ENCODE results near the gene RAMAC. TPM values are rescaled to one million over a fixed set of nuclear protein-coding genes. Genes with fewer than 3 reads are reported as not detected.

RAMAC gene
- total RNA-seq, 1 donor from 2014 or later = 17.9 TPM

GRCh38 chr15:83039206-83039605 is 53.2 kb downstream of the RAMAC start:
- H3K9me3 ChIP-seq = no peaks in the 10 kb centered on the region
- H3K27me3 ChIP-seq (ENCODE audit: low read depth) = no peaks in the 10 kb centered on the region
- no peaks in the 10 kb centered on the region for H3K4me1 ChIP-seq
- intact Hi-C loops (cut with DNase I) = no loop called here
- DNase-seq (no peak), ATAC-seq (no peak)
- no peak overlapping the region for H3K27ac ChIP-seq
- H3K36me3 ChIP-seq = peaks cover 39% of the 10 kb centered on the region
- H3K4me3 ChIP-seq = no peak overlapping the region
- TF ChIP-seq, protein P1, sequence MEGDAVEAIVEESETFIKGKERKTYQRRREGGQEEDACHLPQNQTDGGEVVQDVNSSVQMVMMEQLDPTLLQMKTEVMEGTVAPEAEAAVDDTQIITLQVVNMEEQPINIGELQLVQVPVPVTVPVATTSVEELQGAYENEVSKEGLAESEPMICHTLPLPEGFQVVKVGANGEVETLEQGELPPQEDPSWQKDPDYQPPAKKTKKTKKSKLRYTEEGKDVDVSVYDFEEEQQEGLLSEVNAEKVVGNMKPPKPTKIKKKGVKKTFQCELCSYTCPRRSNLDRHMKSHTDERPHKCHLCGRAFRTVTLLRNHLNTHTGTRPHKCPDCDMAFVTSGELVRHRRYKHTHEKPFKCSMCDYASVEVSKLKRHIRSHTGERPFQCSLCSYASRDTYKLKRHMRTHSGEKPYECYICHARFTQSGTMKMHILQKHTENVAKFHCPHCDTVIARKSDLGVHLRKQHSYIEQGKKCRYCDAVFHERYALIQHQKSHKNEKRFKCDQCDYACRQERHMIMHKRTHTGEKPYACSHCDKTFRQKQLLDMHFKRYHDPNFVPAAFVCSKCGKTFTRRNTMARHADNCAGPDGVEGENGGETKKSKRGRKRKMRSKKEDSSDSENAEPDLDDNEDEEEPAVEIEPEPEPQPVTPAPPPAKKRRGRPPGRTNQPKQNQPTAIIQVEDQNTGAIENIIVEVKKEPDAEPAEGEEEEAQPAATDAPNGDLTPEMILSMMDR (IDR thresholded peaks at IDR 0.05) = no peak

Other genes starting within 250 kb of the RAMAC start
- 0.18 TPM for gene FSD2, start 180.1 kb upstream of the RAMAC start, total RNA-seq
- gene WHAMM, start 176.6 kb upstream of the RAMAC start, total RNA-seq = 9.9 TPM
- 16.2 TPM for gene HOMER2, start 33.5 kb upstream of the RAMAC start, total RNA-seq
- gene C15orf40, start 25.4 kb downstream of the RAMAC start, total RNA-seq = 17.8 TPM
- gene BTBD1, start 81.0 kb downstream of the RAMAC start, total RNA-seq = 43.0 TPM
- 31.2 TPM for gene TM6SF1, start 121.4 kb downstream of the RAMAC start, total RNA-seq
- 26.5 TPM for gene HDGFL3, start 221.6 kb downstream of the RAMAC start, total RNA-seq

All from lower lobe of right lung (tissue), 2 donors.